Activated CD4-positive, alpha-beta memory T cell treated with anti-CD3 and anti-CD28 coated beads for 36 hours (primary cell): ENCODE measurements around the gene DCBLD2. TPM values are rescaled to one million over a fixed set of nuclear protein-coding genes. Genes with fewer than 3 reads are reported as not detected.

ENCODE experiments used
- CTCF ChIA-PET: fragments of 350-600 bp; sonication (Branson Sonifier 250); formaldehyde crosslinking; loops from one replicate; lab custom pipeline; 2021; ENCODE audit warnings: antibody characterized with exemption, inconsistent platforms; lab: Charles Lee
- POLR2A ChIA-PET: fragments of 350-600 bp; sonication (Branson Sonifier 250); formaldehyde crosslinking; loops from one replicate; lab custom pipeline; 2021; ENCODE audit warnings: antibody characterized with exemption; lab: Charles Lee
- DNase-seq: peaks from one replicate; pipeline ENCODE4 v3.0.0-alpha.2; 2020
- H3K27ac Mint-ChIP-seq: one replicate; pipeline ENCODE4 v1.8.0; 2021; ENCODE audit warnings: mixed read lengths
- H3K27me3 Mint-ChIP-seq: one replicate; pipeline ENCODE4 v1.8.0; 2021; ENCODE audit warnings: mixed read lengths
- H3K36me3 Mint-ChIP-seq: one replicate; pipeline ENCODE4 v1.8.0; 2021; ENCODE audit warnings: mixed read lengths
- H3K4me1 Mint-ChIP-seq: one replicate; pipeline ENCODE4 v1.8.0; 2021; ENCODE audit warnings: low read depth, mixed read lengths
- H3K4me3 Mint-ChIP-seq: one replicate; pipeline ENCODE4 v1.8.0; 2021; ENCODE audit warnings: mild to moderate bottlenecking, mixed read lengths
- H3K9me3 Mint-ChIP-seq: one replicate; pipeline ENCODE4 v1.8.0; 2021; ENCODE audit warnings: mixed read lengths
- intact Hi-C: fragments of 100-400 bp; cut with micrococcal nuclease; formaldehyde crosslinking; loops from one replicate; pipeline ENCODE4 v1.15.1; 2023
- total RNA-seq, 2 experiments: library from RNA; stranded (reverse); gene quantifications; one replicate each; pipeline ENCODE4 v1.2.3, GENCODE V29; 2021

The DCBLD2 gene, protein sequence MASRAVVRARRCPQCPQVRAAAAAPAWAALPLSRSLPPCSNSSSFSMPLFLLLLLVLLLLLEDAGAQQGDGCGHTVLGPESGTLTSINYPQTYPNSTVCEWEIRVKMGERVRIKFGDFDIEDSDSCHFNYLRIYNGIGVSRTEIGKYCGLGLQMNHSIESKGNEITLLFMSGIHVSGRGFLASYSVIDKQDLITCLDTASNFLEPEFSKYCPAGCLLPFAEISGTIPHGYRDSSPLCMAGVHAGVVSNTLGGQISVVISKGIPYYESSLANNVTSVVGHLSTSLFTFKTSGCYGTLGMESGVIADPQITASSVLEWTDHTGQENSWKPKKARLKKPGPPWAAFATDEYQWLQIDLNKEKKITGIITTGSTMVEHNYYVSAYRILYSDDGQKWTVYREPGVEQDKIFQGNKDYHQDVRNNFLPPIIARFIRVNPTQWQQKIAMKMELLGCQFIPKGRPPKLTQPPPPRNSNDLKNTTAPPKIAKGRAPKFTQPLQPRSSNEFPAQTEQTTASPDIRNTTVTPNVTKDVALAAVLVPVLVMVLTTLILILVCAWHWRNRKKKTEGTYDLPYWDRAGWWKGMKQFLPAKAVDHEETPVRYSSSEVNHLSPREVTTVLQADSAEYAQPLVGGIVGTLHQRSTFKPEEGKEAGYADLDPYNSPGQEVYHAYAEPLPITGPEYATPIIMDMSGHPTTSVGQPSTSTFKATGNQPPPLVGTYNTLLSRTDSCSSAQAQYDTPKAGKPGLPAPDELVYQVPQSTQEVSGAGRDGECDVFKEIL
- 1 to 10 TPM; 1.2 to 1.6 TPM for total RNA-seq

DNA sequence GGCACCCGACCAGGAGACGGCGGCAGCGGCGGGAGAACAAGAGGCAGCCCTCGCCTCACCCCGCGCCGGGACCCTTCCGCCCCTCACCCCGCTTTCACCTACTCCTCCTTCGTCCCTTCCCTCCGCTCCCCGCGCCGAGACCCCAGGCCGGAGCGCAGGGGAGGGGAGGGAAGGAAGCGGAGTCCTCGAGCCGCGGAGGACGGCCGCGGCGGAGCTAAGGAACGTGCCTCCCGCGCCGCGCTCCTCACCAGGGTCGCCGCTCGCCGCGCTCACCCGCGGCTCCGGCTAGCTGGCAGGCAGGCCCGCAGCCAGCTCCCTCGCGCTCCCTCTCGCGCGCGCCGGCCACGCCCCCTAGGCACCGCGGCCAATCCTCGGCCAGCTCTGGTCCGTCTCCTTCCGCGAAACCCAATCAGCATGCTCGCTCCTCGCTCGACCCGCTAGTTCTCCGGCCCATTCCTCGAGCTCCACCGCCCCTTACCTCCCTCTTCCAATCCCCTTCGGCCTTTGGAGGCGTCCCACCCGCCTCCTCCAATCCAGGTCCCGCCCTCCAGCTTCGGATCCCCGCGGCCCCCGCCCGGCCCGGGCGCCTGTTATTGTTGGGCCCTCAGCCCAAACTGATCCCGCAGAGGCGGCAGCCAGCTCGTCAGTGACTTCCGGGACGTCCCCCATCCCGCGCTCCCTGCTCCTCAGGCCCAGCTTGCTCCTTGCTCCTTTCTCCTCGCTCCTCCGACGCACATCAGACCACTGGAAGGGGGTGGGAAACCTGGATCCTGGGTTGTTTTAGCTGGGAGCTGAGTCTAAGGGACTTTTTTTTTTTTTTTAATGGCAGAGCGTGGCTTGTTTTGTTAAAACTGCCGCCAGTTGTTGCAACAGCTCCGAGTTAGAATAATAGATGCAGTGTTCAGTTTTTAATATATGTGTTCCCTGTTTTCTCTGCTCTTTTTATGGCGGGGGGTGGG is at the start of gene DCBLD2:
Gene DCBLD2 (minus strand): TSS at position 304 of the 959 bp plus-strand sequence. CDS start 369 bp downstream, outside the sequence.
- intact Hi-C loops, result loop anchor here (1.0 to 5.0 kb wide), 6 partner anchors 169 to 930 kb away; partner anchors contain the start of genes CLDND1, CMSS1, CPOX and GABRR3
- no peaks in the 10 kb centered on the region for H3K9me3 Mint-ChIP-seq
- H3K27ac Mint-ChIP-seq, result no peak within 1 kb of the TSS

DNA sequence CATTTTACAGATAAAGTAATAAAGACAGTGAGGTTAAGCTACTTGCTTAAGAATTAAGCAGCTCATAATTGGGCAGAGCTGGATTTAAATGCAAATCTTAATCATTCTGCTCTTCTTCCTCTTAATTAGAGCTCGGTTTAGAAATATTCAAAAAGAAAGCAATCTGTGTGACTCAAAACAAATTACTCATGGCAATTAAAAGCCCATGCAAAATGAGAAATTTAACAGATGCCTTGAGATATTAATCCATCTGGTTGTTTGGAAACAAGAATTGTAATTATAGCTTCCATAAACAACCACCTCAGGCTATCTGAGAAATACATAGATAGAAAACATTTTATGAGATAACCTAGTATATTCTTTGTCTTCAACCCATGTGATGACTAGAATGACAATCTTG is 44.2 kb upstream of the DCBLD2 start:
- Mint-ChIP-seq H3K27ac (no peak overlapping the region), H3K4me3 (no peak overlapping the region), H3K27me3 (peaks cover 2% of the 10 kb centered on the region), H3K4me1 (no peaks in the 10 kb centered on the region), H3K9me3 (no peaks in the 10 kb centered on the region), H3K36me3 (no peaks in the 10 kb centered on the region)
- ChIA-PET POLR2A (no interaction called here), CTCF (no interaction called here)
- intact Hi-C loops, result no loop called here
- DNase-seq, result no peak

More for the DNA sequence above, at the start of gene DCBLD2:
- Mint-ChIP-seq H3K4me1 (peaks cover 11% of the 10 kb centered on the region), H3K27me3 (peaks cover 5% of the 10 kb centered on the region), H3K4me3 (peak within 1 kb of the TSS; percentile 78), H3K36me3 (no peaks in the 10 kb centered on the region)
- POLR2A ChIA-PET, result no interaction called here
- DNase-seq, result peak; percentile 95
- CTCF ChIA-PET, result interaction anchor here (0.9 to 1.2 kb wide), 3 partner anchors 300 to 879 kb away, joined by 3 to 4 read pairs (median 3); no protein-coding TSS in a partner anchor

DNA sequence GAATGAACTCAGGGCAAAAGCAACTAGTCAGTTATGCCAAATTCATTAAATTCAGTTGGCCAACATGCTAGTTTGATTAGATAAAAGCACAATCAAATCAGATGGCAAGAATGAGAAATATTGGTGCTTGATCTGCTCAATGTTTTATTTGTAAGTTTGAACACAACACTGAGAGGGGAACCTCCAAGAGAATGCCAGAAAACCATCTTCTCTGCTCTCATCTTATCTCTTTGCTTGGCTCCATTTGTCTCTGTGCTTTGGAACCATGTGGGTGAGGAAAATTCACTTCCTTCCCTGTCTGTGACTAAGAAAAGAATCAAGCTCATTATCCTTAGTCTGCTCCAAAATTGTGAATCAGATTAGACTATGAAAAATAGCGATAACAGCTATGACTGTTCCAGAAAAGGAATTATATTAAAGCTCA is 43.6 kb upstream of the DCBLD2 start:
- no peaks in the 10 kb centered on the region for H3K9me3 Mint-ChIP-seq

DNA sequence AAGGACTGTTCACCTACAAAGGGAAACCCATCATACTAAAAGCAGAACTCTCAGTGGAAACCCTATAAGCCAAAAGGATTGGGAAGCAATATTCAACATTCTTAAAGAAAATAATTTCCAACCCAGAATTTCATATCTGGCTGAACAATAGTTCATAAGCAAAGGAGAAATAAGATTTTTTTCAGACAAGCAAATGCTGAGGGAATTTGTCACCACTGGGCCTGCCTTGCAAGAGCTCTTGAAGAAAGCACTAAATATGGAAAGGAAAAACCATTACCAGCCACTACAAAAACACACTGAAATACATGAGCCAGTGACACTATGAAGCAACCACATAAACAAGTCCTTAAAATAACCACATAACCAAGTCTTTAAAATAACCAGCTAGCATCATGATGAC is 28.9 kb upstream of the DCBLD2 start:
- H3K36me3 Mint-ChIP-seq, result no peaks in the 10 kb centered on the region
- ChIA-PET POLR2A (no interaction called here), CTCF (interaction anchor here (0.7 kb wide), 1 partner anchor 884 kb away, joined by 3 read pairs; no protein-coding TSS in a partner anchor)
- H3K4me3 Mint-ChIP-seq, result no peak overlapping the region
- no peak for DNase-seq
- H3K27ac Mint-ChIP-seq, result no peak overlapping the region
- H3K9me3 Mint-ChIP-seq, result peaks cover 23% of the 10 kb centered on the region
- intact Hi-C loops, result no loop called here
- H3K27me3 Mint-ChIP-seq, result peaks cover 10% of the 10 kb centered on the region
- H3K4me1 Mint-ChIP-seq, result no peaks in the 10 kb centered on the region

More for the DNA sequence above, 43.6 kb upstream of the DCBLD2 start:
- CTCF ChIA-PET, result no interaction called here
- Mint-ChIP-seq H3K27ac (no peak overlapping the region), H3K4me1 (no peaks in the 10 kb centered on the region), H3K36me3 (no peaks in the 10 kb centered on the region), H3K27me3 (peaks cover 2% of the 10 kb centered on the region), H3K4me3 (no peak overlapping the region)
- intact Hi-C loops, result no loop called here
- POLR2A ChIA-PET, result no interaction called here
- DNase-seq, result no peak

DNA sequence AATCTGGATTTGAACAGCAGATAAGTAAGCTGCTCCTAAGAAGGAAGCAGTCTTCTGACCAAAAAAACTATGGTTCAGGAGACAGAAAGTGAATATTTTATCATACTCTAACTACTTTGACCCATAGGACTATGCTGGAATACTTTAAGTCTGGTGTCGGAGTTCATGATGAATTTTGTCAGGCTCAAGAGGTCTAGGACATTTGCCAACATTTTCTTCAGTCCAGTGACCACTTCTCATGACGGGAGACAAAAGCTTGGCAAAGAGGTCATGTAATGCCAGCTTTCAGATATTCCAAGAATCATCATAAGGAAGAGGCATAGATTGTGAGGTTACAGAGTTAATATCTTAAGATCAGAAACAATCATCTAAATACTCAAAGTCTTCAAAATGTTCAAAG is 20.5 kb upstream of the DCBLD2 start:
- H3K4me3 Mint-ChIP-seq, result no peak overlapping the region
- no peaks in the 10 kb centered on the region for H3K4me1 Mint-ChIP-seq
- intact Hi-C loops, result no loop called here
- no peaks in the 10 kb centered on the region for H3K36me3 Mint-ChIP-seq
- CTCF ChIA-PET, result no interaction called here
- H3K9me3 Mint-ChIP-seq, result no peaks in the 10 kb centered on the region
- DNase-seq, result no peak
- peaks cover 6% of the 10 kb centered on the region for H3K27me3 Mint-ChIP-seq
- POLR2A ChIA-PET, result no interaction called here
- no peak overlapping the region for H3K27ac Mint-ChIP-seq

DNA sequence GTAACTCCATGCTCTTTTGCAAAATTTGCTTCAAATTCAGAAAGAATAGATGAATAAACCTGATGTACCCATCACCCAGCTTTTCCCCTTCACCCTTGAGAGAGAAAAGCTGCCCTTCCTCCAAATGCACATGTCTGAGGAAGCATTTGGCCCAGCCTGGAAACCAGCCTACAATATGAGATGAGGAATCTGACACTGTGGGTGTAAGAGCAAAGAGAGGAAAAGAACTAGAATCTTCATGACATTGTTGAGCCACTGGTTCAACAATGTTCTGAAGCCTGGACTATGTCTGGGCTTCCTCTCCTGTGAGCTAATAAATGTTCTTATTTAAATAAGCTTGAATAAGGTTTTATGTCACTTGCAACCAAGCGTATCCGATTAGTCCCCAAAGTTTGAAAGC is 18.7 kb upstream of the DCBLD2 start:
- CTCF ChIA-PET, result interaction anchor here (1.0 kb wide), 1 partner anchor 13 kb away, joined by 3 read pairs; no protein-coding TSS in a partner anchor
- Mint-ChIP-seq H3K27me3 (peaks cover 4% of the 10 kb centered on the region), H3K4me3 (no peak overlapping the region), H3K9me3 (no peaks in the 10 kb centered on the region), H3K36me3 (no peaks in the 10 kb centered on the region), H3K4me1 (no peaks in the 10 kb centered on the region), H3K27ac (no peak overlapping the region)
- POLR2A ChIA-PET, result no interaction called here
- no peak for DNase-seq
- intact Hi-C loops, result no loop called here

DNA sequence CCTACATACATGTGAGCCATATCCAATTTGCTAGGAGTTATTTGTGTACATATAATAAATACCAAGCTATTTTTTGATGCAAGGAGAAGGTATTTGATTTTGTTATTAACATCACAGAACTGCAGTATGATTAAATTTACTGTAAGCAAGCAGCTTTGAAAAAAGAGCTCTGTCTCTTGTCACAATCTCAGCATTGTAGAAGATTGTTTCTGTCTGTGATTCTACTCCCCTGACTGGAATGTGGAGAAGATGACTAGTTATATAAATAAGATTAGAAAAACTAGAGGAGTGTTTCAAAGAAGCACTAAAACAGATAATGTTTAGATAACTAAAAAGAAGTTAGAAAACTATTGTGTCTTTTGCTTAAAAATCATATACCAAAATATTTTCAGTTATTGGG is 17.1 kb upstream of the DCBLD2 start:
- no peaks in the 10 kb centered on the region for H3K4me1 Mint-ChIP-seq
- DNase-seq, result no peak
- no peaks in the 10 kb centered on the region for H3K27me3 Mint-ChIP-seq
- ChIA-PET CTCF (interaction anchor here (0.6 kb wide), 1 partner anchor 1209 kb away, joined by 5 read pairs; no protein-coding TSS in a partner anchor), POLR2A (no interaction called here)
- intact Hi-C loops, result no loop called here
- no peak overlapping the region for H3K4me3 Mint-ChIP-seq
- no peaks in the 10 kb centered on the region for H3K9me3 Mint-ChIP-seq
- no peaks in the 10 kb centered on the region for H3K36me3 Mint-ChIP-seq
- H3K27ac Mint-ChIP-seq, result no peak overlapping the region

DNA sequence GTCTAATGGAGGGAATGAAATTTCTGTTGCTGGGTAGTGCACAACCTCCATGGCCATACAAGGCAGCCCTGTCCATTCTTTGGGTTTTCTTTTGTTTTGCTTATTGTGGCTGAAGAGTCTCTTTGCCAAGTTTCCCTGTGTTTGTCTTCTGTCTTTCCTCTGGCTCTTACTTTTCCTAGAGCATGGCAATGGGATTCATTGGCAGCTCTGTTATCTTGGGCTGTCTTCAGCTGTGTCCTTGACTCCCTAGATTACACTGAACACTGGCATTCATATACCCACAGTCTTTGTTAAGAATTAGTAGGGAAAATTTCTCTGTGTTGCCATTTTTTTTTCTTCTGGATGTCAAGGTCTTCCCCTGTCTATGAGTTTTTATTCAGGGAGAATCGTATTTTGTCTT is 16.1 kb upstream of the DCBLD2 start:
- H3K9me3 Mint-ChIP-seq, result no peaks in the 10 kb centered on the region
- no peaks in the 10 kb centered on the region for H3K27me3 Mint-ChIP-seq
- POLR2A ChIA-PET, result no interaction called here
- H3K27ac Mint-ChIP-seq, result no peak overlapping the region
- no peaks in the 10 kb centered on the region for H3K36me3 Mint-ChIP-seq
- no peaks in the 10 kb centered on the region for H3K4me1 Mint-ChIP-seq
- DNase-seq, result no peak
- CTCF ChIA-PET, result no interaction called here
- intact Hi-C loops, result no loop called here
- no peak overlapping the region for H3K4me3 Mint-ChIP-seq

DNA sequence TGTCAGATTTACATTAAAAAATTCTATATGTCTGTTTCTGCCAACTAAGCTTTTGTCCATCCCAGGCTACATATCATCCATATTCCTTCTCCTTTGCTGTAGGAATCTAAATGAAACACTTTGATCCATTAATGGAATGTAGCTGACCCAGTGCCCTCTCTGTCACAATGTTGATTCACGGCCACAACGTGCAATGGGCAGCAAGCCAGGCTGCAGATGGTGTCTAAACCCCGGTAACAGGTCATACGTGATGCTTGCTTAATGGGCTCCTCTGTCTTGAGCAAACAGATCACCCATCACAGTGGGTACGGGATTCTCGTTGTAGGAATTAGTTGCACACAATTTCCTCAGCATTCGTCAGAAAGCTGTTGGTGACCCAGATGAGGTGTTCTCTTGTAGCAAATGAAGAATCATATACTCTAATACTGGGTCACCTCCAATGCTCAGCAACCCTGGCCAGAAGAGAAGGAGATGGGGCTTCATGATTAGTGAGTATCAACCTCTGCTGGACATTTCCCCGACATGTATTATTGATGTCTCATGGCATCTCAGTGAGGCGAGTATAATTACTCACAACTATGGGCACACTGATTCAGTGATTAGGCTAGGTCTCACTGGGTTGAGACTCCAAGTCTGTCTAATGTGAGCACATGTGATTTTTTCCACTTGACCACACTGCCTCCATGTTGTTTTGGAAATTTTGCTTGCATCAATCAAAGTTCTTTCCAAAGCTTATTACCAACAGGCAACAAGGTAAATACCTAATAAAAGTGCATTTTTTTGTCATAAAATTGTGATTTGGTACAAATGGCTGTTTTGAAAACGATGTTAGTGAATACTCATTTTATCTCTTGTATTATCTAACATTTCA is 12.9 kb upstream of the DCBLD2 start:
- H3K4me1 Mint-ChIP-seq, result no peaks in the 10 kb centered on the region
- intact Hi-C loops, result no loop called here
- ChIA-PET POLR2A (interaction anchor here (0.6 kb wide), 1 partner anchor 62 kb away, joined by 3 read pairs; no protein-coding TSS in a partner anchor), CTCF (no interaction called here)
- H3K9me3 Mint-ChIP-seq, result no peaks in the 10 kb centered on the region
- H3K27ac Mint-ChIP-seq, result no peak overlapping the region
- peaks cover 13% of the 10 kb centered on the region for H3K27me3 Mint-ChIP-seq
- no peak for DNase-seq
- no peak overlapping the region for H3K4me3 Mint-ChIP-seq
- no peaks in the 10 kb centered on the region for H3K36me3 Mint-ChIP-seq

DNA sequence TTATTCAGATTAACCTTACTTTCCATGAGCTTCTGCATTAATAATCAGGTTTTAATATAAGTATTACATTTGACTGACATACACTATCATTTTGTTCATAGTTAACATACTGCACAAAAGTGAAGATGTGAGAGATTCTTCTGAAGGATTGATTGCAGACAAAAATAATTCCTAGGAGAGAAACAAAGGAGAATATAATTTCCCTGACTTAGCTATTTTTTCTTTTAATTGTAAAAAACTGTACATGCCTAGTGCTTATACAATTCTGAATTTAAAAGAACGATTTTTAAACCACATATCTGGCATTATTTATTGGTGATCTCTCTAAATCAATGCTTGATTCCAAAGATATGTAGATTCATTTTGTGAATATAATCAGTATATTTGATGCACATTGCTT is 11.0 kb upstream of the DCBLD2 start:
- POLR2A ChIA-PET, result no interaction called here
- DNase-seq, result no peak
- no peak overlapping the region for H3K27ac Mint-ChIP-seq
- no peaks in the 10 kb centered on the region for H3K36me3 Mint-ChIP-seq
- intact Hi-C loops, result no loop called here
- no peak overlapping the region for H3K4me3 Mint-ChIP-seq
- peaks cover 16% of the 10 kb centered on the region for H3K27me3 Mint-ChIP-seq
- CTCF ChIA-PET, result no interaction called here
- H3K4me1 Mint-ChIP-seq, result no peaks in the 10 kb centered on the region
- H3K9me3 Mint-ChIP-seq, result no peaks in the 10 kb centered on the region

DNA sequence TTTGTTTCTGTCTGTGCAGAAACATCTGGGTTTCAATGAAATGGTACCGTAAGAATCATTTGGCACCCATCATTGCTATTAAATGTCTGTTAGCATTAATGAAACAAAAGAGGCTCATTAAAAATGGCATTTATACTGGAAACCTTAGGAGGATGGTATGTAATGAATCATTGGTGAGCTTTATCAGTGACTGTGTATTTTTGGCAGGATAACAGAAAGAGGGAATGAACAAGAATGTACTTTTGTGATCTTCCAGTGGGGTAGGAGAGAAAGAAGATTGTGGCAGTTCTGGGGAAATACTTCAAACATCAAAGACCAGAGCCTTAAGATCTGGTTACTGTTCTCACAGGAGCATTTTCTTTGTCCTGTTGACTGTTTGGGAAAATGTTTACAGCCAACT is 4.7 kb upstream of the DCBLD2 start:
- ChIA-PET POLR2A (no interaction called here), CTCF (no interaction called here)
- DNase-seq, result no peak
- intact Hi-C loops, result no loop called here
- Mint-ChIP-seq H3K9me3 (no peaks in the 10 kb centered on the region), H3K36me3 (no peaks in the 10 kb centered on the region), H3K27ac (no peak overlapping the region), H3K27me3 (peaks cover 15% of the 10 kb centered on the region), H3K4me3 (no peak overlapping the region), H3K4me1 (peaks cover 5% of the 10 kb centered on the region)
